NB4 (cell line): ENCODE results near the gene XKR7.
A peak's percentile ranks its signal among the peaks of the same experiment; 100 is the strongest.

Experiments used
- DNase-seq: peaks from one replicate; pipeline ENCODE4 v3.0.0; 2010; ENCODE audit warnings: low read depth
- H3K4me3 ChIP-seq: one replicate; pipeline ENCODE4 v1.5.1; 2011; ENCODE audit warnings: mild to moderate bottlenecking, low read depth, low read length, moderate library complexity
- CTCF ChIP-seq: IDR thresholded peaks from one replicate; pipeline ENCODE4 v1.5.1; 2012; ENCODE audit warnings: low read depth, low read length
- MYC ChIP-seq: IDR thresholded peaks from 2 replicates; pipeline ENCODE4 v1.6.1; 2011; ENCODE audit warnings: low read depth, low read length
- POLR2A ChIP-seq: IDR thresholded peaks from 2 replicates; pipeline ENCODE4 v1.6.1; 2011; ENCODE audit warnings: mild to moderate bottlenecking; ENCODE audit not compliant: insufficient read length; ENCODE audit errors: extremely low read depth
- TF ChIP-seq, protein P1 (sequence below): IDR thresholded peaks from 2 replicates; pipeline ENCODE4 v1.6.1; 2011; ENCODE audit warnings: low read depth, low read length

XKR7 gene

GRCh38 chr20:31939661-31940060 is 28.3 kb upstream of the XKR7 start:
- no peak for TF ChIP-seq CTCF
- no peak for TF ChIP-seq POLR2A
- TF ChIP-seq, protein P1, sequence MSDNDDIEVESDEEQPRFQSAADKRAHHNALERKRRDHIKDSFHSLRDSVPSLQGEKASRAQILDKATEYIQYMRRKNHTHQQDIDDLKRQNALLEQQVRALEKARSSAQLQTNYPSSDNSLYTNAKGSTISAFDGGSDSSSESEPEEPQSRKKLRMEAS: no peak
- no peak for TF ChIP-seq MYC
- no peak overlapping the region for H3K4me3 ChIP-seq
- no peak for DNase-seq

- TF ChIP-seq CTCF: no peak
- TF ChIP-seq POLR2A: no peak
- no peak for TF ChIP-seq MYC
- TF ChIP-seq, protein P1: no peak
- no peak for DNase-seq
- H3K4me3 ChIP-seq: no peak overlapping the region
Observed at GRCh38 chr20:31943052-31943471, 24.9 kb upstream of the XKR7 start.

DNA sequence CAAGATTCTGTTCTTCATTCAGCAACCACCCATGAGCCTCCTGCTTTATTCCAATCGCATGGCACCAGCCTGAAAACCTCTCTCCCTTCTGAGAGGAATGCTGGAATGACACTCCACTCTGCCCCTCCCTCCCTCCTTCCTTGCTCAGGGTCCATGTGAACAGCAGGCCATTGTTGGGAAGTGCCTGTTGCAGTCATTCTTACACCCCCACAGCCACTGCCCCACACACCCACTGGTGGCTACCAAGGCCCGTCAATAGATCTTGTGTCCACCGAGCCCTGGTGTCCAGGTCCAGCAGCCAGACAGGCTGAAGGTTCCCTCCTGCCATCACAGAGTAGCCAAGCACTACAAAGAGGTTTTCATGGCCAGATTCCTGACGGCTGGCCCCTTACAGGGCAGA is 22.6 kb upstream of the XKR7 start:
- no peak for DNase-seq
- no peak overlapping the region for H3K4me3 ChIP-seq
- TF ChIP-seq MYC (no peak), POLR2A (no peak), CTCF (no peak)
- TF ChIP-seq, protein P1: no peak

GRCh38 chr20:31945785-31946184 is 22.2 kb upstream of the XKR7 start:
- DNase-seq: no peak
- no peak for TF ChIP-seq POLR2A
- TF ChIP-seq MYC: no peak
- no peak for TF ChIP-seq CTCF
- TF ChIP-seq, protein P1: no peak
- no peak overlapping the region for H3K4me3 ChIP-seq

- peak; percentile 16 for DNase-seq
- no peak for TF ChIP-seq MYC
- TF ChIP-seq POLR2A: no peak
- TF ChIP-seq CTCF: no peak
- TF ChIP-seq, protein P1: no peak
- no peak overlapping the region for H3K4me3 ChIP-seq
Observed at GRCh38 chr20:31948008-31948407, 19.9 kb upstream of the XKR7 start.
